Body of pancreas (tissue), 4 donors: ENCODE results near the gene LIMS1.

Experiments
- CTCF ChIP-seq, 7 experiments: fragments of 450-650 bp in 4 of 7; fragments of 200-600 bp in 3 of 7; sonication (generic) in 3 of 7; IDR thresholded peaks; one replicate each; pipeline ENCODE4 v1.5.1; 2016 to 2019; ENCODE audit warnings: antibody characterized with exemption in 7 of 7
- POLR2A ChIP-seq, 3 donors: fragments of 450-650 bp; IDR thresholded peaks; one replicate each; pipeline ENCODE4 v1.6.1; 2016; ENCODE audit warnings: antibody characterized with exemption in 3 of 3, mild to moderate bottlenecking in 2 of 3

DNA sequence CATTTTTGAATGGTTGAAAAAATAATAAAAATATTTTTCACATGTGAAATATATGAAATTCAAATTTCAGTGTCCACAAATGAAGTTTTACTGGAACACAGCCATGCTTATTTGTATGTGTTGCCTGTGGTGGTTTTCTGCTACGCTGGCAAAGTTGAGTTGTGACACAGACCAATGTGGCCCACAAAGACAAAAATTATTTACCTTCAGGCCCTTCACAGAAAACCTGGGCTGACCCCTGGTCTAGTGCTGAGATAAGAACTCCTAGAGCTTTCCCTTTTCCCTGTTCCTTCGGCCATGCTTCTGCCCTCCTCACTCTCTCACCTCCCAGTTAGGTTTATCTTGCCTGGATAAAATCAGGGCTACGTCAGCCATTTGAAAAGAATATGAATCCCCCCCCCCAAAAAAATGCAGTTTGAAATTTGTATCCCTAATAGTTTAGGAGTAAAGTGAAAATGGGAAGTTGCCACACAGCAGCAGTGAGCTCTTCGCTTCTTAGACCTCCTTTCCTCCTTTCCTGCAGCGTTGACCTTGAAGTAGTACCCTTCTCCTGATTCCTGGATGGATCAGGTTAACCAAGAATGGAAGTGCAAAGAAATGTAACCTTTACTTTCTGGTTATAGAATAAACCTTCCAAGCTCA, 91.0 kb downstream of the LIMS1 start:
- no peak for TF ChIP-seq POLR2A (IDR thresholded peaks at IDR 0.05)
- TF ChIP-seq CTCF (IDR thresholded peaks at IDR 0.05) = no peak
